ENCODE results near the gene CCDC148.

- TF ChIP-seq CTCF (IDR thresholded peaks at IDR 0.05; ENCODE audit: insufficient read depth, low read length): no peak
- no peak for TF ChIP-seq POLR2AphosphoS5 (IDR thresholded peaks at IDR 0.05; ENCODE audit: low read depth)
- TF ChIP-seq REST (IDR thresholded peaks at IDR 0.05; ENCODE audit: insufficient replicate concordance, low read depth): no peak
- no peak for TF ChIP-seq SPI1 (IDR thresholded peaks at IDR 0.05; ENCODE audit: borderline replicate concordance, low read depth)
Measured at GRCh38 chr2:158457092-158457825, 706 bp upstream of the CCDC148 start.

Data from HL-60 (cell line).